ENCODE measurements around the gene LCMT1.

DNA sequence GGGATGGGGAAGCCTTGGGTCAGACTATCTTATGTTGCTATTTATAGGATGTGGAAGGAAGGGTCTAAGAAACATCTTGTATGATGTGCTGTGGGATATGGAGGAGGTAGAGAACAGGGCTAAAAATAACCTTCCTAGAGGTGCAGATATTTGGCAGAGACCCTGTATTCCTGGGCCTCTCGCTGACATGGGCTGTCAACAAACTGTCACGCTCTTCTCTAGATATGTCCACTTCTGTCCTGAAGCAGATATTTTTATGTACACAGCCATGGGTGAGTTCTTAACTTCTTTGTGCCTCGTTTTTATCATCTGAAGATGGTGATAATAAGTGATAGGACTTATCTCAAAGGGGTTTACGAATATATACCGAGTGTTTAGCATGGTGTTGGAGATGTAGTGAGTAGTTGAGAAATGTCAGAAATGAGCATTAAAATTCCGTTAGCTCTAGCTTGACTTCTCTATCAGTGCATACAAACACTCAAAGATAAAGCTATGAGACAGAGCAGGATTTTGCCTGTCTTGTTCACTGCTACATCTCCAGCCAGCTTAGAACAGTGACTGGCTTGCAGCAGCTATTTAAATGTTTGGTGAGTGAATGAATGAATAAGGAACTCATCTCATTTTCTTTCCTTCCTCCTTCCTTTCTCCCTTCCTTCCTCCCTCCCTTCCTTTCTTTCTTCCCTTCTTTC, 102.3 kb downstream of the LCMT1 start:
- no peak for TF ChIP-seq EZH2 (IDR thresholded peaks at IDR 0.05; ENCODE audit: insufficient read depth, poor library complexity, severe bottlenecking)
- TF ChIP-seq EZH2phosphoT487 (IDR thresholded peaks at IDR 0.05; ENCODE audit: insufficient read depth, low read depth): no peak

All from GM23248 (cell line).